ENCODE data around the gene PDCD2L.
"Not testable (repeated sequence)": the region's sequence is repeated elsewhere in the genome, so short reads cannot be mapped to it uniquely, and the experiment has no call there.

Gene PDCD2L

GRCh38 chr19:34468409-34468808, 64.2 kb downstream of the PDCD2L start:
- DNase-seq (ENCODE audit: low spot score): no peak
- H3K27ac ChIP-seq: no peak overlapping the region

DNA sequence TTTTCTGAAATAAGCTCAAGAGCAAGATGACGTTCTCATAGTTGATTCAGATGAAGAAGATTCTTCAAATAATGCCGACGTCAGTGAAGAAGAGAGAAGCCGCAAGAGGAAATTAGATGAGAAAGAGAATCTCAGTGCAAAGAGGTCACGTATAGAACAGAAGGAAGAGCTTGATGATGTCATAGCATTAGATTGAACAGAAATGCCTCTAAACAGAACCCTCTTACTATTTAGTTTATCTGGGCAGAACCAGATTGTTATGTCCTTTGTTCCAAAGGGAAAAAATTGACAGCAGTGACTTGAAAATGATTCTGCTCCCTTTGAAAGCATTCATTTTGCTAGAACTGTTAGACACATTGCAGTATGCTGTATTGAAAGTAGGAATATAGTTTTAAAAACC, 64.8 kb downstream of the PDCD2L start:
- H3K4me3 ChIP-seq; DNase-seq (ENCODE audit: low spot score); H3K27ac ChIP-seq: not testable (repeated sequence)

More at GRCh38 chr19:34468409-34468808, 64.2 kb downstream of the PDCD2L start:
- no peak overlapping the region for H3K4me3 ChIP-seq
- TF ChIP-seq CTCF (IDR thresholded peaks at IDR 0.05): no peak

DNA sequence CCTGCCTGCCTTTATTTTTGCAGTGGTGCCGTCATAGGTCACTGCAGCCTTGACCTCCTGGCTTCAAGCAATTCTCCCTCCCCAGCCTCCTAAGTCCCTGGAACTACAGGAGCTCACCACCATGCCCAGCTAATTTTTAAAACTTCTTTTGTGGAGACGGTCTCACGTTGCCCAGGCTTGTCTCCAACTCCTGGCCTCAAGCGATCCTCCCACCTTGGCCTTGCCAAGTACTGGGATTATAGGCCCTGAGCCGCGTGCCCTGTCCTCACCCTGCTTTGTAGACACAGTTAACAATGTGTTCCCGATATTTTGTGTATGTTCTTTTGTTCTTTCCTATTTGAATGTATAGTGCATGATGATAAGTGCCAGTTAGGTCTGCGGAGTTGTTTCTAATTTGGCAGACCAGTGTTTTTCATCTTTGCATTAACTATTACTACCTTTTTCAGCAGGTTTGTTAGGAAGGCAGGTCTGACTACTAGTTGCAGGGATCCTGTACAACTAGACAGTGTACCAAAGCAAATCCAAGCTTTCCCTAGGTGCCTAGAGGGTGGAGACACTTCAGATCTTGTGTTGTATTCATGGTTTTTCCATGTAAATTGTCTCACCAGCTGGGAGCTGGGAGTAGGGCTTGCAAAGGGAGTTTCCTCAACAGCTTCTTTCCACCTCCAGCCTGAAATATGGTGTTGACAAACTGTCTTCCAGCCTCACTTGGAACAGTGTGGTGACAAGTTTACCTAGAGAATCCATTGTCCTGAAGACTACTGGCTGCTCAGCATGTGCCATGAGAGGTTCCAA, 67.9 kb downstream of the PDCD2L start:
- peak overlapping the region in 1 of 2 donors; percentile 3 for H3K27ac ChIP-seq
- no peak for TF ChIP-seq CTCF (IDR thresholded peaks at IDR 0.05)
- H3K4me3 ChIP-seq: no peak overlapping the region
- DNase-seq (ENCODE audit: low spot score): no peak

GRCh38 chr19:34474233-34474989, 70.2 kb downstream of the PDCD2L start:
- no peak for TF ChIP-seq CTCF (IDR thresholded peaks at IDR 0.05)
- Histone ChIP-seq H3K27ac (peak overlapping the region; percentile 79 to 93), H3K4me3 (no peak overlapping the region)
- no peak for DNase-seq (ENCODE audit: low spot score)

GRCh38 chr19:34475026-34475974, 71.1 kb downstream of the PDCD2L start:
- Histone ChIP-seq H3K4me3 (peak overlapping the region; percentile 41), H3K27ac (peak overlapping the region; percentile 79 to 93)
- no peak for DNase-seq (ENCODE audit: low spot score)
- TF ChIP-seq CTCF (IDR thresholded peaks at IDR 0.05): no peak
